Stimulated activated CD4-positive, alpha-beta T cell treated with anti-CD3 and anti-CD28 coated beads, Interleukin-2, amount 100 ng/mL, for 48 hours (primary cell): ENCODE measurements around the gene AQP5.

ENCODE experiments used
- DNase-seq, 2 donors: peaks; one replicate each; pipeline ENCODE4 v3.0.0-alpha.2; 2020

Gene AQP5

DNA sequence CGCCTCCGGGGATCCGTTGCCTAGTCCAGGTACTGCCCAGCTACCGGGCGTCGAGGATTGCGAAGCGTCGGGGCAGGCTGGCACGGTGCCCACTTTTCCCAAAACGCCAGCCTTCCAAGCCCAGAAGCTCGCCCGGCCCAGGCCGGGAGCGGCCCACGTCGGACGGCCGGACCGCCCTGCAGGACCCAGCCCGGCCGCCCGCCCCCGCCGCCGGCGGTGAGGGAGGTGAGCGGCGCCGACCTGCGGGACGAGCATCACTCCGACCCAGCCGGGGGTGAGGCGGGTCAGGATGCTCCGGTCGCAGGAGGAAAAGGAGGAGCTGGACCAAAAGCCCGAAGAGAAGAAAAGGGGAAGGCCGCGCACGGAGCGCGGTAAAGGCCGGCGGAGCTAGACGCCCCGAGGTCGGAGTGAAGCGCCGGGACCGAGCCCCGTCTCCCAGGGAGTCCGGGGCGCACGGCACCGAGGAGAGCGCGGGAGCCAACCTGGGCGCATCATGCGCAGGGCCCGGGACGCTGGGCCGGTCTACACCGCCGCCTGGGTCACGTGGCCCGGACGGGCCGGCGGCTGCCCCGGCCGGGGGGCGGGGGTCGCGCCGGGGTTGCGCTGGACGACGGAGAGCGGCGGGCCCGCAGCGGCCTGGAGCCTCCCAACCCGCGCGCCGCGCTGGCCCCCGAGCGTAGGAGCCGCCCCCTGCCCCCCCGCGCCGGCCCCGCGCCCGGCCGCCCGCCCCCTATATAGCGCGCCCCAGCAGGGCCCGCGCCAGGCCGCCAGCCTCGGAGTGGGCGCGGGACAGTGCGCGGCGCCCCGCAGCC, at the start of gene AQP5:
AQP5 (plus strand) TSS at position 762 of the 812 bp plus-strand sequence. CDS start 146 bp downstream, outside the sequence.
- no peak for DNase-seq

DNA sequence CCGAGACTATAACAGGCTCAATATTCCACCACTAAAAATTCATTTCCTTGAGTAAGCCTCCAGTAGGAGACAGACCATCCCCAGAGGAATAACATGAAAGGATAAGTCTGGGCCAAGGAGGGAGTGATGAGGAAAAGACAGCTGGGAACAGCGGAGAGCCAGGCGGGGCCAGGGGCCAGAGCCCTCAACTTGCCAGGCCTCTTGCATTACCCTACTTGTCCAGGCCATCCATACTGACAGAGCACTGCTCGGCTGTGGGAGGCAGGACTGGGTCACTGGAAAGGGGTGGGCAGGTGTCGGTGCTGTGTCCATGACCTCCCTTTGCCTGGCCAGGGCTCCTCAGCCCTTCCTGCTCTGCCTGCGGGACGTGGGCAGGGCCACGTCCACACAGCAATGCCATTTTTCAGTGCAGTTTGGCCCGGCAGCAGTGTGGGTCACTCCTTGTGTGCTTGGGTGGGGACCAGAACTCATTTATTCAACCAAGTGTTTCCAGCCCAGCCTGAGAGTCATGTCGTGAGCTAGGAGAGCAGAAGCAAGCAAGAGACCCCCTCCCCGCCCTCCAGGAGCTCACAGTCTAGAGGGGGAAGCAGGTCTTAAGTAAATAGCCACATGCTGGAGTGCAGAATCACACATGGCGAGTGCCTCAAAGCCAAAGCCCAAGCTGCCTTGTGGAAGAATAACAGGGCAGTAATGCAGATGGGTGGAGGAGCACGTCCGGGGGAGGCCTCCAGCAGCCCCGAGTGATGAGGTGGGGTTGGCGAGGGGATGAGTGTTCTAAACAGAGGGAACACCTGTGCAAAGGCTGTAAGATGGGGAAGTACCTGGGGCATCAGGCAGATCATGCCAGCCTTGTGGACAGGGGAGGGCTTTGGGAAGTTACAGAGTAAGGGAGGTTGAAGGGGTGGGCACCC, 49.1 kb upstream of the AQP5 start:
- DNase-seq = no peak

- no peak for DNase-seq
Measured at GRCh38 chr12:49916129-49916919, 45.3 kb upstream of the AQP5 start.

- DNase-seq = no peak
Measured at GRCh38 chr12:49917166-49917787, 44.4 kb upstream of the AQP5 start.

DNA sequence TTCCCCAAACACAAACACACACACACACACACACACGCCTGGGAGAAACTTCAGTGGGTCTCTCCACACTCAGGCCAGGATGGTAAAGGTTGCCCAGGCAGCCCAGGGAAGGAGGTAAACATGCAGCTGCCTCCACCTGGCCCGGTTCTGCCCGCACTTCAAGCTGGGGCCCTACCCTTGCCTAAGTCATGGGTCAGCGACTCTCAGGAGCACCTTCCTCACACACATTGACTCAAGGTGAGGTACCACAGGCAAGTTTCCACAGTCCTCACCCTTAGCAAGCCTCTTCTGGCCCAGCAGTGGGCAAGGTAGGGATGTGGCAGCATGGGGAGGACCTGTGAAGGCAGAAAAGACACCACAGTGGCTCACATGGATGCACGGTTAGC, 43.9 kb upstream of the AQP5 start:
- DNase-seq = no peak

- DNase-seq = no peak
Measured at GRCh38 chr12:49920241-49920914, 41.3 kb upstream of the AQP5 start.

- no peak for DNase-seq
Measured at GRCh38 chr12:49920915-49921286, 40.8 kb upstream of the AQP5 start.

- no peak for DNase-seq
Measured at GRCh38 chr12:49921299-49921698, 40.4 kb upstream of the AQP5 start.

GRCh38 chr12:49921936-49922335, 39.7 kb upstream of the AQP5 start:
- DNase-seq = no peak

GRCh38 chr12:49922349-49923034, 39.2 kb upstream of the AQP5 start:
- no peak for DNase-seq

- no peak for DNase-seq
Measured at GRCh38 chr12:49923035-49923644, 38.5 kb upstream of the AQP5 start.

- no peak for DNase-seq
Measured at GRCh38 chr12:49923880-49924556, 37.7 kb upstream of the AQP5 start.

DNA sequence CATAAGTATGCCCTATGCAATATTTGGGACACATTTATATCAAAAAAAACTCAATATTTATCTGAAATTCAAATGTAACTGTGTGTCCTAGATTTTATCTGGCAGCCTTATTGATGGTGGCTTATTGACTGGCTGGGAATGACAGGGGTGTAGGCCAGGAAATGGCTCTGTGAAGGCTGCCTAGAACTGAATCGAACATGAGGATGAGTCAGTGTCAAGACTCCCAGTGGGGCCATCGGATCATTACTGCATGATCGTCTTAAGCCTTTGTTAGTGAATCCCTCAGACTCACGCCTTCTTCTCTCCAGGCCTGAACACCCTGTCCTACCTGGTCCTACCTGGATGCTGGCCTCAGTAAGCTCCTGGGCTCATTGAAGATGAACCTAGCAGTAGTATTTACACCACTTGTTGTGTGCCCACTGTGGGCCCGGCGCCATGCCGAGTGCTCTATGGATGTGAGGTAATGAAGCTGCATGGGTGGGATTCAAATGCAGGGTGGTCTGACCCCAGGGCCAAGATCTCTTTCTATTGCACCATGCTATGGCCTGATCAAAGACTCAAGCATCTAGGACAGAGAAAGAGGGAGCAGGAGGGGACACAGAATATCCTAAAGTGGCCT, 36.9 kb upstream of the AQP5 start:
- no peak for DNase-seq

- no peak for DNase-seq
Measured at GRCh38 chr12:49925433-49926204, 36.1 kb upstream of the AQP5 start.

DNA sequence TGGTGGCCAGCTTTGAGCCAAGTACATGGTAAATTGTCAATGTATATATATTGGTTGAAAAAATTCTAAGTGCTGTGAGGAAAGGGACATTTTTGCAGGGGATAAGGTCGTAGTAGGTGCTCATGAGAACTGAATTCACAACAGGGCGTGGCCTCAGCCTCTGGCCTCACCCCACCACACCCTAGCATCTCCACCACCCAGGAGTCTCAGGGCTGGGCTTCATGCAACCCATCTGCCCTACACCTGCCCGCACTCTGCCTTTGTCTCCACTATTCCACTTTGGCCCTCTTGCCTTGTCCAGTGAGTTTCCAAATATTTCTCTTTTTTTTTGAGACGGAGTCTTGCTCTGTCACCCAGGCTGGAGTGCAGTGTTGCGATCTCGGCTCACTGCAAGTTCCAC, 33.2 kb upstream of the AQP5 start:
- no peak for DNase-seq

GRCh38 chr12:49929581-49929980, 32.1 kb upstream of the AQP5 start:
- no peak for DNase-seq

- DNase-seq = no peak
Measured at GRCh38 chr12:49930515-49931288, 31.0 kb upstream of the AQP5 start.

GRCh38 chr12:49932023-49932422, 29.6 kb upstream of the AQP5 start:
- DNase-seq = no peak
